ENCODE results near the gene CNTLN. TPM values are rescaled to one million over a fixed set of nuclear protein-coding genes. Genes with fewer than 3 reads are reported as not detected.
"Not testable (repeated sequence)": the region's sequence is repeated elsewhere in the genome, so short reads cannot be mapped to it uniquely, and the experiment has no call there.

The CNTLN gene
- total RNA-seq, 1 experiment from 2014 or later: 6.3 TPM

DNA sequence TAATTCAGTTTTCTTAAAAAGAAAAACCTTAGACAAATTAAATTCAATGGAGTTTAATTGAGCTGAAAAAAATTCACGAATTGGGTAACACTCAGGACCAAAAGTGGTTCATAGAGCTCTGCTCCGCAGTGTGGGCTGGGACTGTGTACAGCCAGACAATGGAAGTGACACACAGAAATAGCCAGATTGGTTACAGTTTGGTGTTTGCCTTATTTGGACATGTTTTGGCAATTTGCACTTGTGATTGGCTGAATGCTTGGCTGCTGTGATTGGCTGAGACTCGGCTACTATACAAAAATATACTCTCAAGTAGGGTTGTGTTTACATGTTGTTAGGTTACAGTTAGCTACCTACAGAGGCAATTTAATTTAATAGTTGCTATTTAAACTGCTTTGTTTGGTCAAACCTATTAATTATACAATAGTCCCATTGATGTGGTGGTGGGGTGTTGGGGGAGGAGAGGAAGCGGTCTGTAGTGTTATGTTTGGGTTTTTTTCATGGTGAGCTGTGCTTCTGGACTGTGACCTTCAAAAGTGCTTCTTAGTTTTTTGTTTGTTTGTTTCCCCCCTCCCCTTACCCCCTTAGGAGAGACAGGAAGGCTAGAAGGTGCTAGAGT is 95.2 kb downstream of the CNTLN start:
- no peaks in the 10 kb centered on the region for H3K27me3 ChIP-seq (ENCODE audit: control insufficient read depth, insufficient read depth, low read length)
- H3K4me3 ChIP-seq (ENCODE audit: insufficient read depth, low read depth, low read length): no peak overlapping the region
- H3K36me3 ChIP-seq (replicated peaks; ENCODE audit: control insufficient read depth, insufficient read depth, low read length): no peaks in the 10 kb centered on the region
- no peak for DNase-seq

DNA sequence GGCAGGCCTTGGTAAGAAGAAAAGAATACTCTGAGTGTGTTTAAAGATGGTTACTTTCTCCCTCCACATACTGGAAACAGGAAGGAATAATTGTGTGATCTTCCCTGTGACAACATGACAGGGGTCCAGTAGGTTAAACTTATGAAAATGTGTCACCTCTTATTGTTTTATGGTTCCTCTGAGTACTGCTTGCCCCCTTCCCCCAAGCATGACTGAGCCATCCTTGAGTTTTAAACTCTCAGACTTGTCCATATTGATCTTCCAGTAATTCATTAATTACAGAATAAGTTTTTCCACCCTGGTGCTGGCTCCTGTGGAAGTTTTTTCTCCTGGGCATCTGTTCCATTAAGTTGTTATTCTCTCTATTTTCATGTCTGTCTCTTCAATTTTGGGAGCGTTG is 95.8 kb downstream of the CNTLN start:
- Histone ChIP-seq H3K4me3 (ENCODE audit: insufficient read depth, low read depth, low read length) (no peak overlapping the region), H3K36me3 (replicated peaks; ENCODE audit: control insufficient read depth, insufficient read depth, low read length) (no peaks in the 10 kb centered on the region)
- DNase-seq: no peak

DNA sequence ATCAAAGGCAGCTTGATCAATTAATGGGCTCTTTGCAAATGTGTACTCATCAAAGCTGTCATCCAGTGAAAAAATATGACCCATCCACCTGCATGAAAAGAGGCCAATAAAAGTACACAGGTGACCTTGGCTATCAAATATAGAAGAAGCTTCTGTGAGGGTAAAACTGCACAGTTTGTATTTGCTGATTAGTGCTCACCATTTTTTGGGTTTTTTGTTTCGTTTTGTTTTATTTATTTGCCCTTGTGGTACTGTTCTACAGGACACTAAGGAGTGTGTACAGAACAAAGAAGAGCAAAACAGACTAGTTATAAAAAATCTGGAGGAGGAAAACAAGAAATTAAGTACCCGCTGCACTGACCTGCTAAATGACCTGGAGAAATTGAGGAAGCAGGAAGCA is 101.3 kb downstream of the CNTLN start:
- DNase-seq: no peak
- Histone ChIP-seq H3K36me3 (replicated peaks; ENCODE audit: control insufficient read depth, insufficient read depth, low read length) (no peaks in the 10 kb centered on the region), H3K27me3 (ENCODE audit: control insufficient read depth, insufficient read depth, low read length) (no peaks in the 10 kb centered on the region), H3K4me3 (ENCODE audit: insufficient read depth, low read depth, low read length) (no peak overlapping the region)

More for the DNA sequence above, 95.8 kb downstream of the CNTLN start:
- H3K27me3 ChIP-seq (ENCODE audit: control insufficient read depth, insufficient read depth, low read length): no peaks in the 10 kb centered on the region

DNA sequence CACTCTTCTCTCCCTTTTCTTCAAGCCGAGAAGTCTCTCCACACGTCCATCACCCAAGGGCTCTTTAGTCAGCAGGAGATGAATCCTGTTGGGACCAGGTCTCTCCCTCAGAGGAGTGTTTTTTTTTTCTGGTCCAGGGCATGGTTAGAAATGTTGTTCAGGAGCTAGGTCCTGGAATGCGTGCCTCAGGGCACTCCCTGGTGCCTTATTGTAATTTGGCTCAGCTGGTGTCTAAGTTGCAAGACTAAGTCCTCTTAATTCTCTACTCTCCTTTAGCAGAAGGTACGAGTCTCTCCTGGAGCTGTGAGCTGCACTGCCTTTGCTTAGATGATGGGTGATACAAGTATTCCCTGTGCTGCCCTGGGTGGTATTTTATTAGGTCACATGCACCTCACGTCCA is 111.9 kb downstream of the CNTLN start:
- no peaks in the 10 kb centered on the region for H3K27me3 ChIP-seq (ENCODE audit: control insufficient read depth, insufficient read depth, low read length)
- DNase-seq: no peak
- H3K36me3 ChIP-seq (replicated peaks; ENCODE audit: control insufficient read depth, insufficient read depth, low read length): no peaks in the 10 kb centered on the region
- no peak overlapping the region for H3K4me3 ChIP-seq (ENCODE audit: insufficient read depth, low read depth, low read length)

DNA sequence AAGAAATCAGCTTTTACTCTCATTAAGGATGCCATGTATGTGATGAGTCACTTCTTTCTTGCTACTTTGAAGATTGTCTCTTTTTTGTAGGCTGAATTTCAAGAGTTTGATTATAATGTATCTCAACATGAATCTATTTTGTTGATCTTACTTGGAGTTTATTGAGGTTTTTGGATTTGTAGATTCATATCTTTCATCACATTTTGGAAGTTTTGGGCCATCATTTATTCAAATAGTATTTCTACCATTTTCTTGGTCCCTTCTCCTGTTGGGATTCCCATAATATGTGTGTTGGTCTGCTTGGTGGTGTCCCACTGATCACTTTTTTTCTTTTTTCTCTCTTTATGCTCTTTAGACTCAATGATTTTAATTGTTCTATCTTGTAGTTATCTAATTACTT is 116.3 kb downstream of the CNTLN start:
- Histone ChIP-seq H3K27me3 (ENCODE audit: control insufficient read depth, insufficient read depth, low read length) (no peaks in the 10 kb centered on the region), H3K36me3 (replicated peaks; ENCODE audit: control insufficient read depth, insufficient read depth, low read length) (no peaks in the 10 kb centered on the region), H3K4me3 (ENCODE audit: insufficient read depth, low read depth, low read length) (no peak overlapping the region)
- no peak for DNase-seq

DNA sequence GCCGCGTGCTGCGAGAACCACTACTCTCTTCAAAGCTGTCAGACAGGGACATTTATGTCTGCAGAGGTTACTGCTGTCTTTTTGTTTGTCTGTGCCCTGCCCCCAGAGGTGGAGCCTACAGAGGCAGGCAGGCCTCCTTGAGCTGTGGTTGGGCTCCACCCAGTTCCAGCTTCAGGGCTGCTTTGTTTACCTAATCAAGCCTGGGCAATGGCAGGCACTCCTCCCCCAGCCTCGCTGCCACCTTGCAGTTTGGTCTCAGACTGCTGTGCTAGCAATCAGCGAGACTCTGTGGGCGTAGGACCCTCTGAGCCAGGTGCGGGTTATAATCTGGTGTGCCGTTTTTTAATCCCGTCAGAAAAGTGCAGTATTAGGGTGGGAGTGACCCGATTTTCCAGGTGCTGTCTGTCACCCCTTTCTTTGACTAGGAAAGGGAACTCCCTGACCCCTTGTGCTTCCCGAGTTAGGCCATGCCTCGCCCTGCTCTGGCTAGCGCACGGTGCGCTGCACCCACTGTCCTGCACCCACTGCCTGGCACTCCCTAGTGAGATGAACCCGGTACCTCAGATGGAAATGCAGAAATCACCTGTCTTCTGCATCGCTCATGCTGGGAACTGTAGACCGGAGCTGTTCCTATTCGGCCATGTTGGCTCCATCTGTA is 133.8 kb downstream of the CNTLN start:
- not testable (repeated sequence) for H3K4me3 ChIP-seq (ENCODE audit: insufficient read depth, low read depth, low read length); H3K27me3 ChIP-seq (ENCODE audit: control insufficient read depth, insufficient read depth, low read length); DNase-seq; H3K36me3 ChIP-seq (replicated peaks; ENCODE audit: control insufficient read depth, insufficient read depth, low read length)

DNA sequence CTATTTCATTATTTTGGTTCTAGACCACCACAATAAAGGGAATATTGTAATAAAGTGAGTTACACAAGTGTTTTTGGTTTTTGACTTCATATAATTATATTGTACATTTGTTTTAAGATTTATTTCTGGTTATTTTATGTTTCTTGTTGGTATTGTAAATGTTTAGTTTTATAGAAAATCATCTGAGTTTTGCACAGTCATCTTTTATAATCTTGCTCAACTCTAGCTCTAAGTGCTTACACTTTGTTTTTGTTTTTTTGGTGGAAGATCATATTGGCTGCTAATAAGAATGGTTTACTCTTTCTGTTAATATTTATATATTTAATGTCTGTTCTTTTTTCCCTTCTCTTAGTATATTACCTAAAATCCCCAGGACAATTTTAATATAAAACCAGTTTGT is 135.0 kb downstream of the CNTLN start:
- DNase-seq: no peak
- no peaks in the 10 kb centered on the region for H3K27me3 ChIP-seq (ENCODE audit: control insufficient read depth, insufficient read depth, low read length)
- no peak overlapping the region for H3K4me3 ChIP-seq (ENCODE audit: insufficient read depth, low read depth, low read length)
- H3K36me3 ChIP-seq (replicated peaks; ENCODE audit: control insufficient read depth, insufficient read depth, low read length): no peaks in the 10 kb centered on the region

DNA sequence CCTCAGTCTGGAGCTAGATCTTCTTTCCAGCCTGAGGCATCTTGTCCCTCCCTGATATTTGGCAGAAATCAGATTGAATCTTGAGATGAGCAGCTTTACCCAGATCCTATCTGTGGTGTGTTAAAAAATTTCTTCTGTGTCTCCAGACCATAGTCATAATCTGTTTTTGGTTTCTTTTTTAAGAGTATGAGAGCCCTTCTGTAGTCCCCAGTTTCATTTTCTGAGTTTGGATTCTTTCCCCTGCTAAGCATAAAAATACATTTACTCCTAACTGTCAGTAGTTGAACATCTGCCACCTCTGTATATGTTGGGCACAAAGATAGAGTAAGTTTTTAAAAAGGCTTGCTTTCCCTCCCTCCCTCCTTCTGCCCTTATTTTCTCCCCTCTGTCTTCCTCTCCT is 137.7 kb downstream of the CNTLN start:
- no peaks in the 10 kb centered on the region for H3K36me3 ChIP-seq (replicated peaks; ENCODE audit: control insufficient read depth, insufficient read depth, low read length)

DNA sequence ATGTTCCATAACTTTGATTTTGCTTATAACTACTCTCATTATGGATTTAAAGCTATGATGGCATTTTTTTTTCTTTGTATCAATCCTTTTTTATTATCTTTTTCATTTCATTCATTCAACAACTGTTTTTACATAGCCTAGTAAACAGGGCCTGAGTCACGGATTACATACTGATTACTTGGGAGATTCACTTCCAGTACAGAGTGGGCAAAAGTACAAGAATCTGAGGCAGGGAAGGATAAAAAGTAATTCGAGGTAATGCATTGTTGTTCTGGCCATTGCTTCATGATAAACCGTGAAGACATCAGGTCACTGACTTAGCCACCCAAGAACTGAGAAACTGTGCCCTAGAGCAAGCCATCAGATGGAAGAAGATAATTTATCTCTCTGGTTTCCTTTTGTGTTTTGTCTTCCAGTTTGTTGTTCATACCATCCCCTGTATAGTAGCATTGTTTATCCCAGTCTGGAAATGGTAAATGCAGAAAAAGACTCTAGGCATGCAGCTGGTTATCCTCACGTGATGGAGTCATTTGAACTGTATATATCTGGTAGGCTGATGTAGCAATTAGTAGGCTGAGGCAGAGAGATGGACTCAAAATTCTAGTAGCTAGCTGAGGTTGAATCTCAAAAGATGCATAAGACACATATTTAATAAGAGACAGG is 145.6 kb downstream of the CNTLN start:
- no peaks in the 10 kb centered on the region for H3K27me3 ChIP-seq (ENCODE audit: control insufficient read depth, insufficient read depth, low read length)
- no peaks in the 10 kb centered on the region for H3K36me3 ChIP-seq (replicated peaks; ENCODE audit: control insufficient read depth, insufficient read depth, low read length)
- DNase-seq: no peak
- no peak overlapping the region for H3K4me3 ChIP-seq (ENCODE audit: insufficient read depth, low read depth, low read length)

More for the DNA sequence above, 137.7 kb downstream of the CNTLN start:
- Histone ChIP-seq H3K27me3 (ENCODE audit: control insufficient read depth, insufficient read depth, low read length) (no peaks in the 10 kb centered on the region), H3K4me3 (ENCODE audit: insufficient read depth, low read depth, low read length) (no peak overlapping the region)
- no peak for DNase-seq

DNA sequence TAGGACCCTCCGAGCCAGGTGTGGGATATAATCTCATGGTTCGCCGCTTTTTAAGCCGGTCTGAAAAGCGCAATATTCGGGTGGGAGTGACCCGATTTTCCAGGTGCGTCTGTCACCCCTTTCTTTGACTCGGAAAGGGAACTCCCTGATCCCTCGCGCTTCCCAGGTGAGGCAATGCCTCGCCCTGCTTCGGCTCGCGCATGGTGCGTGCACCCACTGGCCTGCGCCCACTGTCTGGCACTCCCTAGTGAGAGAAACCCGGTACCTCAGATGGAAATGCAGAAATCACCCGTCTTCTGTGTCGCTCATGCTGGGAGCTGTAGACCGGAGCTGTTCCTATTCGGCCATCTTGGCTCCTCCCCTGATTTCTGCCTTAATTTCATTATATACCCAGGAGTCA is 155.8 kb downstream of the CNTLN start:
- H3K4me3 ChIP-seq (ENCODE audit: insufficient read depth, low read depth, low read length); DNase-seq; H3K27me3 ChIP-seq (ENCODE audit: control insufficient read depth, insufficient read depth, low read length); H3K36me3 ChIP-seq (replicated peaks; ENCODE audit: control insufficient read depth, insufficient read depth, low read length): not testable (repeated sequence)

DNA sequence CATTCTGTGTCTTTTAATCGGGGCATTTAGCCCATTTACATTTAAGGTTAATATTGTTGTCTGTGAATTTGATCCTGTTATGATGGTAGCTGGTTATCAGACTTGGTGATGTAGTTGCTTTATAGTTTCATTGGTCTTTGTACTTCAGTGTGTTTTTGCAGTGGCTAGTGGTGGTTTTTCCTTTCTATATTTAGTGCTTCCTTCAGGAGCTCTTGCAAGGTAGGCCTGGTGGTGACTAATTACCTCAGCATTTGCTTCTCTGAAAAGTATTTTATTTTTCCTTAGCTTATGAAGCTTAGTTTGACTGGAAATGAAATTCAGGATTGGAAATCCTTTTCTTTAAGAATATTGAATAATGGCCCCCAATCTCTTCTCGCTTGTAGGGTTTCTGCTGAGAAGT is 156.9 kb downstream of the CNTLN start:
- H3K4me3 ChIP-seq (ENCODE audit: insufficient read depth, low read depth, low read length): no peak overlapping the region
- H3K36me3 ChIP-seq (replicated peaks; ENCODE audit: control insufficient read depth, insufficient read depth, low read length): no peaks in the 10 kb centered on the region
- H3K27me3 ChIP-seq (ENCODE audit: control insufficient read depth, insufficient read depth, low read length): no peaks in the 10 kb centered on the region
- no peak for DNase-seq

DNA sequence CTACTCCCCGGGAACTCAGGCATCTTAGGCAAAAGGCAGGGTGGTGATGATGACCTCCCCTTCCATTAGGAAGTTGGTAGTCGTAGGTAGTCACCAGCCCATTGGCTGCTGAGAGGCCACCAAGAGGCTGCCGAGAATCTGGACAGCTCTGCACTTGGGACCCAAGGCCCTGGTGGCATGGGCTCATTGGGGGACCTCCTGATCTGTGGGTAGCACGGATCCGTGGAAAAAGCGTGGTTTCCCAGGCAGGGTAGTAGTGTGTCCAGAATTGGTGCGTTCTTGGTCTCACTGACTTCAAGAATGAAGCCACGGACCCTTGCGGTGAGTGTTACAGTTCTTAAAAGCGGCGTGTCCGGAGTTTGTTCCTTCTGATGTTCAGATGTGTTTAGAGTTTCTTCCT is 158.8 kb downstream of the CNTLN start:
- Histone ChIP-seq H3K4me3 (ENCODE audit: insufficient read depth, low read depth, low read length) (no peak overlapping the region), H3K36me3 (replicated peaks; ENCODE audit: control insufficient read depth, insufficient read depth, low read length) (no peaks in the 10 kb centered on the region), H3K27me3 (ENCODE audit: control insufficient read depth, insufficient read depth, low read length) (no peaks in the 10 kb centered on the region)
- no peak for DNase-seq

DNA sequence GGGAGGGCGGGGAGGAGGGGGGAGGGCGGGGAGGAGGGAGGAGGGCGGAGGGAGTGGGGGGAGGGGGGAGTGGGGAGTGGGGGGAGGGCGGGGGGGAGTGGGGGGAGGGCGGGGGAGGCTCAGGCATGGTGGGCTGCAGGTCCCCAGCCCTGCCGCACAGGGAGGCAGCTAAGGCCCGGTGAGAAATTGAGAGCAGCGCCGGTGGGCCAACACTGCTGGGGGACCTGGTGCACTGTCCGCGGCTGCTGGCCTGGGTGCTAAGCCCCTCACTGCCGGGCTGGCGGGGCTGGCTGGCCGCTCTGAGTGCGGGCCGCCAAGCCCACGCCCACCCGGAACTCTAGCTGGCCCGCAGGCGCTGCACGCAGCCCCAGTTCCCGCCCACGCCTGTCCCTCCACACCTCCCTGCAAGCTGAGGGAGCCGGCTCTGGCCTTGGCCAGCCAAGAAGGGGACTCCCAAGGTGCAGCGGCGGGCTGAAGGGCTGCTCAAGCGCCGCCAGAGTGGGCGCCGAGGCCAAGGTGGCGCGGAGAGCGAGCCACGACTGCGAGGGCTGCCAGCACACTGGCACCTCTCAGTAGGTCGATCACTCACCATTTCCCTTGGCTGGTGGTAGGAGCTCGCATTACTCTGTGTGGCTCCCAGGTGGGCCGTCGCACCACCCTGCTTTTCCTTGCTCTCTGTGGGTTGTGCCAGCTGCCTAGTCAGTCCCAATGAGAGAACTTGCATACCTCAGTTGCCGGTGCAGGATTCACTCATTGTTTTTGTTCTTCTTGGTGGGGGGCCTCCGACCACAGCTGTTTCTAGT is 160.2 kb downstream of the CNTLN start:
- Histone ChIP-seq H3K4me3 (ENCODE audit: insufficient read depth, low read depth, low read length) (no peak overlapping the region), H3K36me3 (replicated peaks; ENCODE audit: control insufficient read depth, insufficient read depth, low read length) (no peaks in the 10 kb centered on the region), H3K27me3 (ENCODE audit: control insufficient read depth, insufficient read depth, low read length) (no peaks in the 10 kb centered on the region)
- peak; percentile 12 for DNase-seq

DNA sequence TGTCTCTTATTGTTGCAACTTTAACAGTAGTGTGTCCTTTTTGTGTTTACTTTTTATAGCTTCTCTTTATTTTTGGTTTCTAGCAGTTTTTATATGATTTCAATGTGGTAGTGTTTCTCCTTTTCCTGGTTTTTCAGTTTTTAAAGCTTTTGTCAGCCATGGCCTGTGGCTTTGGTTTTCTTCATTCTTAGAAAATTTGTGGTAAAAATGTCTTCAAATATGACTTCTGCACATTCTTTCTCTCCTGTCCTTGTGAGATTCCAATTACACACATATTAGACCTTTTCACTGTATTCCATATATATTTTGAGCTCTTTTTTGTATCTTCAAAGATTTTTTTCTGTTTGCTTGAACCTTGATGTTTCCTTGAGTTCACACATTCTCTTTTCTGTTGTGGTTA is 180.5 kb downstream of the CNTLN start:
- no peaks in the 10 kb centered on the region for H3K36me3 ChIP-seq (replicated peaks; ENCODE audit: control insufficient read depth, insufficient read depth, low read length)
- DNase-seq: no peak
- no peak overlapping the region for H3K4me3 ChIP-seq (ENCODE audit: insufficient read depth, low read depth, low read length)
- no peaks in the 10 kb centered on the region for H3K27me3 ChIP-seq (ENCODE audit: control insufficient read depth, insufficient read depth, low read length)

Measured in H7 (cell line).